ENCODE data around the gene ARHGEF12.

The ARHGEF12 gene

GRCh38 chr11:120505801-120506425 lies 169.7 kb downstream of the ARHGEF12 start:
- no peak for FAIRE-seq

- FAIRE-seq: no peak
Measured at GRCh38 chr11:120509346-120510053, 173.3 kb downstream of the ARHGEF12 start.

DNA sequence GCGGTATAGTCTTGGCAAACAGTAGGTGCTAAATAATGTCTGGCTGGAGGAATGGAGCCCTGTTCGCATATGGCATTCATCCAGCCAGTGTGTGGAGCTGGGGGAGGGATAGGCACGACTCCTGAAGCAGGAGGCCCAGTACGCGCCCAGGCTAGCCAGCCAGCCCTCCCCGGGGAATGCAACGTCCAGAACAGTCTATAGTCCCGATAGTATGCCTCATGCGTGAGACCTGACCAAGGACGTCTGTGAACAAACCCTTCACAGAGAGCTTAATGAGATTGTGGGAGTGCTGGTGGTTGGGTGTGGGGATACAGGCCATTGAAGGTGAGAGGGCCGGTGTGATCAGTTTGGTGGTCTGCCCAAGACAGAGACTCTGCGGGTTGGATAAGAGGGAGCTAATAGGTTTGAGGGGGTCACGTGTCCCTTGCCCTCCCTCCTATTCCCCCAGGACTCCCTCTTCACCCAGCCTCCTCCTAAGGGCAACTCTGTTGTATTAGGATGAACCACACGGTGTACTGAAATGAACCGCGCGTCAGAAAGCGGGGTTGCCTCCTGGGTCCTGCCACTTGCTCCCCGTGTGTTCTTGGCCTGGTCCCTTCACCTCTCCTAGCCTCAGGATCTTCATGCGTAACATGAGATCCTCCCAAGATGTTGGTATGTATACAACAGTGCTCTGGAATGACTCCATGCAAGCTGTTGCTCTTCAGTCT lies 174.3 kb downstream of the ARHGEF12 start:
- no peak for FAIRE-seq

DNA sequence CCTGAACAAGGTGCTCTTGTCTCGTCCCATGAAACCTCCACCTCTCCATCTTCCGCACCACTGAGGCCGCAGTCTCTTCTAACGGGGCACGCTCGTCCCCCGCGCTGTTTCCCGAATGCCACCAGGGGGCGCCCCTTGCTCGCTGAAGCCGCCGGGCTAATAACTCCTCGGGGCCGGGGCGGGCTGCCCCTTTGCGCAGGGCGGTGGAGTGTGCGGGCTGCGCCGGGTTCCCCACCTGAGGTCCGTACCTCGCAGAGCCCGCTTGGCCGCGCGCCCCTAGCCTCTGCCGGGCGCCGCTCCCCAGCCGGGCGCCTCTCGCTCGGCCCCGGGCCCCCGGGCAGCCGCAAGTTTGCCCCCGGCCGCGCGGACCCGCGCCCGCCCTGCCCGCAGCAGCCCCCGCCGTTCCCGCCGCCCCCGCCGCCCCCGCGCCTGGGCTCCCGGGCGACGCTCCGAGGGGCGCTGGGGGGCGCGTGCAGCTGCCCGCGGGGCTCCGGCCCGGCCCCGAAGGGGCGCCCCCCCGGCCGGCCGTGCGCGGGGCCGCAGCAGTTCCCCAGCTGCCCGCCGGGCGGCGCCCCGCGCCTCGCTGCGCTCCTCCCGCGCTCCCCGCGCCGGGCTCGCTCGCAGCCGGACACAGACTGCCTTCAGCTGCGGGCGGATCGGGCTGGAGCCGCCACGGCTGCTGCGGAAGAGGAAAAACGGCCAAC lies 175.1 kb downstream of the ARHGEF12 start, which contains the start of gene GRIK4:
TSS of gene GRIK4 (plus strand) at position 633 of the 704 bp plus-strand sequence. CDS start 148,571 bp downstream, outside the sequence.
- FAIRE-seq: no peak

GRCh38 chr11:120511820-120512738 lies 175.9 kb downstream of the ARHGEF12 start:
- no peak for FAIRE-seq

- no peak for FAIRE-seq
Measured at GRCh38 chr11:120512739-120513435, 176.7 kb downstream of the ARHGEF12 start.

DNA sequence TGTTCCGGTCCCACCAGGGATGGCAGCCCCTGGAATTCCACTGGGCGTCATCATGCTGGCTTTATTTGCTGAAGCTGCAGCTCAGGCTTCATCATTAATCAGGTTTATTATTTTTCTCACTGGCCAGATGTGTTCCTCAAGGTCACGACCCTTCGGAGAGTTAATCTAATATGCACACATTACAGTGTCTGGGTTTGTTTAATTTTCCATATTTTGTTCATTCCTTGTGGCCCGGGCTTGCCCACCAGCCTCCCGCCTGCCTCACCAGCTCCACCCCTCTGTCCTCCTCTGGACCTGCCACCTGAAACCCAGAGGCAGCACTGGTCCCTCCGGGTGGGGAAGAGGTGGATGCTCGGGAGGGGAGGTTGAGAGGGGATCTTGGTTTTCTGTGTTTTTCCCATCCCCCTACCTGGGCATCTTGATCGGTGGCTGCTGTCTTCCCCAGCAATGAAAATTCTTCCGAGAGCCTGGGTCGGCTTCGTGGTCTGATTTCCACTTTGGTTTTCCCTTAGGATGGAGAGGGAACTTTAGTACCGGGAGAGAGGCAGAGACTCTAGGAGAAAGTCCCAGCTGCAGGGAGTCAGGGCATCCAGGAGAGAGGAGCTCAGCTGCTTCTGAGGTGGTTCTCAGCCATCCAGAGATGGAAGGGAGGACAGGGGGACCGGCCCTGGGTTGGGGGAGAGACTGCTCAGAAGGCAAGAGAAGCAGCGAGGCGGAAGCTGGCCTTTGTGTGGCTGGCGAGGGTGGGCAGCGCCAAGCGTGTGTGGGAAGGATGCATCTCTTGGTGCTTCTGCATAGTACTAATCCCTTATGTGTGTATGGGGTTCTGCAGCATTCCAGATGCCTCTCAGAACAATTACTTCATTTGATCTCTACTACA lies 177.5 kb downstream of the ARHGEF12 start:
- FAIRE-seq: no peak

DNA sequence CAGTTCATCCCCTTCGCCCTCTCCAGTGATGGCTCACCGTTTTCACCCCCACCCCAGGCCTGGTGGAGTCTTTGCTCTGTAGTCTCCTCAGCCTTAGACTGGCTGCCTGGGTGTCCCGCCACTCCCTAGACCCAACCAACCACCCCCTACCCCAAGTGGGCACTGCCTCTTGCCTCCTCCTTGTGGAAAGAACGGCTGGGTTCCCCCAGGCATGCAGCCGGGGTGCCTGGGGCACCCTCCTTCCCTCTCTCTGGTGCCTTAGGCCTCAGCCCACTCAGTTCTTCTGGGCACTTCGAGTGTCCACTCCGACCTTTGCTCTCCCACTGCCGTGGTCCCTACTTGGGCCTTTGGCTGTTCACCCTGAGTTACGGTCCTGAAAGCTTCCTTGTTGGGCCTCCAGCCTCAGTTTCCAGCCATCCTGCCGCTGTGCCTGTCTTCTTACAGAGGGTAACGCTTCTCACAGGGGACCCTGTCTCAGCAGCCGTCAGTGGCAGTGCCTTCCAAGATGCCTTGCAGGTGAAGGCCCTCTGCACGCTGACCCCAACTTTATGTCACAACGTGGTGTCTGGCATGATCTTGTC lies 178.4 kb downstream of the ARHGEF12 start:
- no peak for FAIRE-seq

GRCh38 chr11:120515186-120515723 lies 179.0 kb downstream of the ARHGEF12 start:
- FAIRE-seq: no peak

GRCh38 chr11:120516461-120517389 lies 180.5 kb downstream of the ARHGEF12 start:
- no peak for FAIRE-seq

- FAIRE-seq: no peak
Measured at GRCh38 chr11:120517390-120517761, 181.2 kb downstream of the ARHGEF12 start.

DNA sequence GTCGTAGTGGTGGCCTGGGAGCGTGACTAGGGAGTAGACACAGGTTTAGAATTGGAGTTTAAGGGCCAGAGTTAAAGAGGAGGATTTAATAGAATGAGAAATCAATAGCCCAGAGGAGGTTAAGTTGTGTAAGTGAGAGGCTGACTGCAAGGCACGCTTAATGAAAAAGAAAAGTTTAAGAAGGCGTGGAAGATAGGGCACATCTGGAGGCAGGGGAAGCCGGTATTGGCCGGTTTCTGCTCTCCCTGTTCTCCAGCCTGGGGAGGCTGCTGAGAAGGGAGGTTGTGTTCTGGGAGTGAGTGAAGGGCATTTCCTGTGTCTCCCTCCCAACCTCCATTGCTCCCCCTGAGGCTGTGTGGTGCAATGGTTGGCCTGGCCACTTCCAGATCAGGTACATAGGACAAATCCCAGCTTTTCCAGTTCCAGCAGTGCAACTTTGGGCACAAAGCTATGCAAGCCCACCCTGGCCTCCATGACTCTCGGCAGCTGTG lies 181.6 kb downstream of the ARHGEF12 start:
- FAIRE-seq: no peak

DNA sequence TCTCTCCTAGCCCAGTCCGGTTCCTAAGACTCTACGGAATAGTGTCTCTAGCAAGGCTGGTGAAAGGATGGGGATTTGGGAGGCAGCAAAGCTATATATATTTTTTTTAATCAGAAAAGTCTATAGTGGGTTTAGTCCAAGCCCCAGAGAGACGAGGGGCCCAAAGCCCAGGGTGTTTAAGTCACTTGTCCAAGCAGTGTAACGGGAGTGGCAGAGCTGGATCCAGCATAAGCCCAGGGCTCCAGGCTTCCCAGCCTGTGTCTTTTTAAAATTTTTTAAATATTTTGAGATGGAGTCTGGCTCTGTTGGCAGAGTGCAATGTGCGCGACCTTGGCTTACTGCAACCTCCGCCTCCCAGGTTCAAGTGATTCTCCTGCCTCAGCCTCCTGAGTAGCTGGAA lies 182.1 kb downstream of the ARHGEF12 start:
- no peak for FAIRE-seq

DNA sequence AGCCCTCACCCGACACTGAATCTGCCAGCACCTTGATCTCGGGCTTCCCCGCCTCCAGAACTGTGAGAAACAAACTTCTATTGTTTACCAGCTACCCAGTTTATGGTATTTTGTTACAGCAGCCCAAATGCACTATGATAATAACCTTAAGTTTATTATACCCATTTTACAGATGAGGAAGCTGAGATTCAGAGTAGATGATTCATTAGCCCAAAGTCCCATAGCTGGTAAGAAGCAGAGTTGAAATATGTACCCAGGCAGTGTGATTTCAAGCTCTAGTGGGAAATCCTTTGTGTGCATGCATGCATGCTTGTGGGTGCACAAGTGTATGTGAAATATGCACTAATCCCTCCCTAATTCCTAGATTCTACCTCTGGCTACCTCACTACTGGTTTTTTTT lies 183.3 kb downstream of the ARHGEF12 start:
- no peak for FAIRE-seq

DNA sequence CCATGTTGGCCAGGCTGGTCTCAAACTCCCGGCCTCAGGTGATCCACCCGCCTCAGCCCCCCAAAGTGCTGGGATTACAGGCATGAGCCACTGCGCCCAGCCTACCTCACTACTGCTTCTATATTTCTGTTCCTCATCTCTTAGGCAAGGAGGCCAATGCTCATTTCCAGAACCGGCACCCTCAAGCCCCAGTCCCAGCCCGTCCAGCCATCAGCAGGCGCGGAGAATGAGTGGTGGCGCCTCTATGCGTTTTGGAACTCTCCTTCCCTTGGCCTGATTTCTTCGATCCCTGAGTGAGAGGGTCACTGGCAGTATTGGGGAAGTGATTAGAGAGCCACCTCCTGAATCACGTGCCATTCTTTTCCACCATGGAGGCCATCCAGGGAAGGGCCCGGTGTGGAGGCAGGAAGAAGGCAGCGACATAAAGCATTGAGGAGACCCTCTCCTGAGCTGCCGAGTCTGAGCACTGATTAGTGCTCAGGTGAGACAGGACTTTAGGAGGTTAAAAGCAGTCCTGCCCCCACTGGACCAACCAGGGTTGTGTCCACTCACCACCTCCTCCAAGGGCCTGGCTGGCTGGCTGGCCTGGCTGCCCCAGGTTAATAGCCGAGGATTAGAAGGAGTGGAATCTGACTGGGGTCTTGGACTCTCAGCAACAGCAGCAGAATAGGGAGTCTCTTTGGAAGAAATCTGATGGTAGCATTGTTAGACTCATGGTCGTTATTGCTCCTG lies 184.0 kb downstream of the ARHGEF12 start:
- FAIRE-seq: no peak

DNA sequence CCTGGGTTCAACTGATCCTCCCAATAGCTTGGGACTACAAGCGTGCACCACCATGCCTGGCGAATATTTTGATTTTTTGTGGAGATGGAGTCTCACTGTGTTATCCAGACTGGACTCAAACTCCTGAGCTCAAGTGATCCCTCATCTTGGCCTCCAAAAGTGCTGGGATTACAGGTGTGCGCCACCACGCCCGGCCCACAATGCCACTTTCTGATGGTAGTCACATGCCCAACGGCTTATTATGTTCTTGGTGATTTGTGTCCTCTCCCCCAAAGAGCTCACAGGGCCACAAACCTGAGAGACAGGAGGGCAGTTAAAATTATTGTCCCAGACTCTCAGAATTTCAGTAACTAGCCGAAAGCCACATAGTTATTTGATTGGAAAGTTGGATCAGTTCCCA lies 185.0 kb downstream of the ARHGEF12 start:
- FAIRE-seq: no peak

DNA sequence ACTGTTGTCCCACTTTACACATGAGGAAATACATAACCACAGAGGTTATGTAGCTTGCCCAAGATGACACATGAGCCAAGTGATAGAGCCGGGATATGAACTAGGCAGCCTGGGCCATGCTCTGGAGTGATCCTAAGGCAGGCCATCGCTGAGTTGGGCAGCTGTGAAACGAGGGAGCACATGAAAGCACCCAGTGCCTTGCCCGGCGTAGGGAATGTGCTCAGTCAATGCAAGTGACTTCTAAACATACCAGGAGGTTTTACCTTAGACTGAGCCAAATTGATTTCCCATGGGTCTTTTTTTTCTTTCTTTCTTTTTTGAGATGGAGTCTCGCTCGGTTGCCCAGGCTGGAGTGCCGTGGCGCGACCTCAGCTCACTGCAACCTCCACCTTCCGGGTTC lies 185.8 kb downstream of the ARHGEF12 start:
- no peak for FAIRE-seq

DNA sequence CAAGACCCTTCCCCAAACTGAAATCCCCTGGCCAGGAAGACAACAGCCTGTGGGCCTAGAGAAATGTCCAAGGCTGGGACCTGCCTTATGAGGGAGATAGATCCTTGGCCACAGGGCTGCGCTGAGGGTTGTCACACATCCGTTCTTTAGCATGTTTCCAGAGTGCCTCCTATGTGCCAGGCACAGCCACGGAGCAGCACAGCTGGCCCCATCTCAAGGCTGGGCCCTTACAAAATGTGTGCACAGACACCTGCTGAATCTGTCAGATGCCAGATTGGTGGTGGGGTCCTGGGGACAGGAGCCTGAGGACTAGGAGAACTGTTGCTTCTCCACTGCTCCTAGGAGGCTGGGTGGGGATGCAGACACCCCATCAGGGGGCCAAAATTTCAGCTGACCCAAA lies 186.5 kb downstream of the ARHGEF12 start:
- no peak for FAIRE-seq

Measured in TTC549 (cell line).